HG03469 (cell line): Measurements from ENCODE around the gene SLC28A1.

ENCODE experiments used
- ATAC-seq: cut with Tn5 transposase; IDR thresholded peaks from one replicate; pipeline ENCODE4 v1.9.1; 2021; ENCODE audit warnings: mild to moderate bottlenecking, moderate library complexity, moderate number of reproducible peaks; ENCODE audit not compliant: unreplicated experiment

Gene SLC28A1

DNA sequence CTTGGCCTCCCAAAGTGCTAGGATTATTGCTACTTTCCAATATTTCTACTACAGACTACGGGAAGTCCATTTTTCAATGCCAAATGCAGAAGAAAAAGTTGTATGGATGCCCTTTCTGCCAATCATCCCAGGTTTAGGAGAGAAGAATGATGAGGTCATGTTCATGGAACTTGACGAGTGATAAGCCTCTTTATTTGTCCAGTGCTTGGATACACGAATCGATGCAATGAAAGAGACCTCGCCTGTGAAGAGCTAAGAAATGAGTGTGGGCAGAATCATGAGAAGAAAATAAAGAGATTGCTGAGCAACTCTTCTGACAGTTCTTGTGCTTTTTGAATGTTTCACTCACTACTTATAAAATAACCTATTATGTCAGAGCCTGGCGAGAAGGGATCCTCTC is 996 bp upstream of the SLC28A1 start:
- ATAC-seq, result no peak

DNA sequence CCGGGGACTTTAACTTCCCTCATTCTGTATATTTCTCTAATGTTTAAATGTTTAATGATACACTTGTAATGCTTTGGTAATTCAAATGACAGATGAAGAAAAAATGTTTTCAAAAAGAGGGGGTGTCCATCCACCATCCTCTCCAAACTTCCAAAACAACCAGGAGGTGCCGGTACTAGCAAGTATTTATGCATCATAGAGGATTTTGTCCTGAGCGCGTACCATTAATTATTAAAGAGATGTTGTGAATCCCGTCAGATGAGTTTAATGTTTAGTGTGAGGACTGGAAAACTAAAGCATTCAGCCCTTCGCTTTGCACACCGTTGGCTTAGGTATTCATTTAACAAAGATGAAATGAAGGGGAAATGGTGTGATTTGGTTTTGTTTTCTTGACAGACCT is 1.3 kb downstream of the SLC28A1 start:
- ATAC-seq, result no peak

DNA sequence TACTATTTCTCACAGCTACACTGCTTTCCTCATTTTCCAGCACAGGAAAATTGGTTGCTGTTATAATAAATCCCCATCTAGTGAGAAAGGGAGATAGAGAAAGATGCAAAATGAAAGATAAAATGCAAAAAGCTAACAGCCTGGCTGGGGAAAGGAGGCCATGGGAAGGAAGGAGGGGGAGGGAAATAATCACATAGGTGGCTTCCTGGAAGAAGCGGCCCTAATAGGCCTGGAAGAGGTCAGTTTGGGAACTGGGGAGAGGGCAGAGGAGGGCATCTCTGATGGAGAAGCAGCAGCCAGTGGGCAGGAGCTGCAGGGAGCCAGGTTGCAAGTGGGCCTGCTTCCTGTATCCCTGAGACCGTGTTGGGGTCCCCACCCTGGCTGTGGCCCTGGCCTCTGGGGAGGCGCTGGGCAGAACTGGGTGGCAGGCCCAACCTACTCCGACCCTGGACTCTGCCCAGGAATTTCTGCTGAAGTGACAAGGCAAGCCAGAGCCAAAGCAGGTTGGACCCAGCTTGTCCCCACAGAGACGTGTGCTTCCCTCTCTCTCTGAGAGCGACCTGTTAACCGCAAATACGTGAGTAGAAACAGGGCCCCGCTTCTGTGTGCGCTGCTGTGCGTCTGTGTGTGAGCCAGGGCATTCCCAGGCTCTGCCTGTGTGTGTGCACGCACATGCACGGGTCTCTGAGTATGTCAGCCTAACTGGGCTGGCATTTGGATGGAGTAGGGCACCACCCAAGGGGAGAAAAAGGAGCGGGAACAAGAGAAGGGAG is 1.9 kb downstream of the SLC28A1 start:
- ATAC-seq, result no peak

DNA sequence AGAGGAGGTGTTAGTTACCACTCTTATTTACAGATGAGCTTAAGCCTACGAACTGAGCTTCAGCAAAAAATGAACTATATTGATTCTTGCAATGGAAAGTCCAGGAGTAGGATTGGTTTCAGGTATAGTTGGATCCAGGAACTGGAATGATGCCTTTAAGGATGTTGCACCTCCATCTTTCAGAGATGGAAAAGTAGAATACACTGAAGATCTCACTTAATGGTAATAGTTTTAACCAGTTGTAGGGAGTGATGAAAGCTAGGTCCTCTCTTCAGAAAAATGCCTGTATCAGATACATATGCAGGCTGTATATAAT is 2.5 kb downstream of the SLC28A1 start:
- ATAC-seq, result no peak

DNA sequence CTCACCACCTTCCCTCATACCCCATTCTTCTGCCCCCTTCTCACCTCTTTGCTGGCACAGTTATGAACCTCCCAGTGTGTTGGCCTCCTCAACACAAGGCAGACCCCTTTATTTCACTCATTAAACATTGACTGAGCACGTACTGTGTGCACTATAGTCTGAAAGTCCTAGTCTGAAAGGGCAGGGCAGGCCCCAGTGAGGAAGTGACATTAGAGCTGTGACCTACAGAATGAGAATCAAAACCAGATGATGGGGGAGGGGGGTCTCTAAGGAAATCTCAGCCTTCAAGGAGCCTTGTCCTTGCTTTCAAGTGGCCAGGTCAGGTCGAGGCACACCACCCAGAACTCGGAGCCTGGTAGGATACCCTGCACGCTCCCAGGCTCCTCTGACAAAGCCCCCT is 3.5 kb downstream of the SLC28A1 start:
- ATAC-seq, result no peak

DNA sequence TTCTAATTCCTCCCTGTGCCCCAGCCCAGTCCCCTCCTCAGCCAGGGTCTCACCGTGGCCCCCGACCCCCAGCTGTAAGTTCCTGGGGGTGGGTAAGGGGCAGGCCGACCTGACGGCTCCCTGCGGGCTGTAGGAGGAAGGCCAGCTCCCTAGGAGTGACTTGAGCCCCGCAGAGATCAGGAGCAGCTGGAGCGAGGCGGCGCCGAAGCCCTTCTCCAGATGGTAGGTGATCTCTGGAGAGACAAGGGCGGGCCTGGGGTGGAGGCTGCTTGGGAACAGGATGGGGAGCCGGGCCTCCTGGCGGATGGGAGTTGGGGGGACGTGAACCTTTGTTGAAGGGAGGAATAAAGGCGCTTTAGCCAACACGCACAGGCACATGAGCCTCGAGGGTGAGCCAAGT is 4.2 kb downstream of the SLC28A1 start:
- ATAC-seq, result no peak

DNA sequence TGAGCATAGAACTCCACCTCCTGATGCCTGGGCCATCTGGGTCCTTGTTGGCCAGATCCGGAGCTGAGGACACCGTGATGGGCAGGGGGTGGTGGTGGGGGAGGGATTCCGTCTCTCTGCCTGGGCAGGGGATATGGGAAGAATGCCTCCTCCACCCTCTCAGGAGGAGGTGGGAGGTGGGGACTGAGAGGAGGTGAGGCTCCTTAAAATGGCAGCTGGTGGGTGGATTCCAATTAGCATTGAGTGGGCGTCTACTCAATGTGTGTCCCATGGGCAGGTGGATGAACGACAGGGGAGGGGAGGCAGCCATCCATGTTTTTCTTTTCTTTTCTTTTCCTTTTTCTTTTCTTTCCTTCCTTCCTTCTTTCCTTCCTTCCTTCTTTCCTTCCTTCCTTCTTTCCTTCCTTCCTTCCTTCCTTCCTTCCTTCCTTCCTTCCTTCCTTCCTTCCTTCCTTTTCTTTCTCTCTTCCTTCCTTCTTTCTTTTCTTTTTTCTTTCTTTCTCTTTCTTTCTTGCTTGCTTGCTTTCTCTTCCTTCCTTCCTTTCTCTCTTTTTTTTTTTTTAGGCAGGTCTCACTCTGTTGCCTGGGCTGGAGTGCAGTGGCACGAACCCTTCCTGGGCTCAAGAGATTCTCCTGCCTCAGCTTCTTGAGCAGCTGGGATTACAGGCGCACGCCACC is 5.0 kb downstream of the SLC28A1 start:
- no peak for ATAC-seq

DNA sequence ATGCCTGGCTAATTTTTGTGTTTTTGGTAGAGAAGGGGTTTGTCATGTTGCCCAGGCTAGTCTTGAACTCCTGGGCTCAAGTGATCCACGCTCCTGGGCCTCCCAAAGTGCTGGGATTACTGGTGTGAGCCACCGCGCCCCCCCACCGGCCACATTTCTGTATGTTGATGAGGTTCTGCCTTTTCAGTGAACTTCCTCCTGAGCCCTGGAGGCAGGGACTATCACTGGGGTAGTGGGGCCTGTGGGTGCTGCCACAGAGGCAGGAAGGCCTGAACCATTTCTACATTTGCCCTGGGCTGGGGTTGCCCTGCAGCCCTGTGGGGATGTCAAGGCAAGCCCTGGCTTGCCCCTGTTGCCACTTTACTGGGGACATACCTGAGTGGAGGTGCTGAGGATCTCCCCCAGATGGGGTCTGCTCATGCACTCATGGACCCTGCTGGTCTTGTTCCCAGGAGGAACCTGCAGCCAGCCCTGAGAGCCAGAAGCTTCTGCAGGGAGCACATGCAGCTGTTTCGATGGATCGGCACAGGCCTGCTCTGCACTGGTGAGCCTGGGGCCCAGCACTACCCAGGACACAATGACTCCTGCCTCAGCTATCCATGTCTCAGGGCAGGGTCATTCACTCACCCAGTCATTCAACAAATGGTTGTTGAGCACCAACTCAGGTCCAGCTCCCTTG is 5.7 kb downstream of the SLC28A1 start:
- no peak for ATAC-seq

DNA sequence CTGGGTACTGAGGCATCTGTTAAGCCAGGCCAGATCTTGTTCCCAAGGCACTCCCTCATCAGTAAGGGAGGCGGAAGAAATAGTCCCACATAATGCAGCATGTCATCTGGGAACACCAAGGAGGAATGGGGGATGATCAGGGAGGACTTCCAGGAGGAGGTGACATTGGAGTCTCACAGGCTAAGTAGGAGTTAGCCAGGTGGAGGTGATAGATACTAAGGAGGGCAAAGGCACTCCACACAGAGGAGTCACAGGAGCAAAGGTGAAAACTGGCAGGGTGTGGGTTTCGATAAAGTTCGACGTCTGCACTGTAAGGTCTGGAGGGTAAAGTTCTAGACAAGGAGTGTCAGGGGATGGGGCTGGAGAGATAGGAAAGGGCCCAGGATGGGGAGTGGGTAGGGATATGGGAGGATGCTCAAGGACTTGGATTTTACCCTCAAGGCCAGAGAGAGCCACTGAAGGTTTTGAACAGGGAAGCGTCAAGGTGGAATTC is 6.3 kb downstream of the SLC28A1 start:
- ATAC-seq, result no peak

DNA sequence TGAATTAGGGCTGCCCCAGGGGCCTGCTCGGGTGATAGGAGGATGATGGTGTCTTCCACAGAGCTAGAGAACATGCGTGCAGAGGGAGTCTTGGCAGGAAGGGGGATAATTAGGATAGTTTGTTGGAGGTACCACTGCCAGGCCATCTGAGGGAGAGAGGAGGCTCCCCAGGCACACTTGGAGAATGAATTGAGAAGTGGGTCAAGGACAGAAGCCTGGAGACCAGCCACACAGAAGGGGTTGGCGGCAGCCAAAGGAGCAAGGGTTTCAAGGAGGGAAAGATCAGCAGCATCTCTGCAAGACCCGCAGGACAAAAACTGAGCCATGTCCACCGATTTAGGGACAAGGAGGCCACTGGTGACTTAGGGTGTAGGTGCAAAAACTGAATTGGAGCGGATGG is 6.9 kb downstream of the SLC28A1 start:
- no peak for ATAC-seq

DNA sequence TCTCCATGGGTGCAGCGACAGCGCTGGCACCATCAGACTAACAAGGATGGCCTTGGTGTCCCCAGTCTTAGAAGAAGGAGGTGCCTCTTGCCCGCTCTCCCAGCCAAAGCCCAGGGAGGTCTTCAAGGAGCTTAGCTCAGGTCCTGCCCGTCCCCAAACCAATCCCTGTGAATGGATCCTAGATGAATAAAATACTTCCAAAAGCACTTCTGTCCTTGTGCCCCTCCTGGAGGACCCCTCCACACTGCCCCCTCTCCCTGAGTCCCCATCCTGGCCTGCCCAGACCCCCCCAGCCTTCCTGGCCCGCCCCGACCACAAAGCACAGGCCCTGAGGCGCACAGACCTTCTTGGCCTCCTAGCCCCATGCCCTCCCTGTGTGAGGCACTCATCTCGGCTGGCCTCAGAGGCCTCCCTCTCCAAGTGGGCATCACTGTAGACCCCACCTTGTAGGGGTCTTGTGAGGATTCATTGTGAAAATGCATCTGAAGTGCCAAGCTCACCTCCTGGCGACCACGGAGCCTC is 8.4 kb downstream of the SLC28A1 start:
- ATAC-seq, result no peak

DNA sequence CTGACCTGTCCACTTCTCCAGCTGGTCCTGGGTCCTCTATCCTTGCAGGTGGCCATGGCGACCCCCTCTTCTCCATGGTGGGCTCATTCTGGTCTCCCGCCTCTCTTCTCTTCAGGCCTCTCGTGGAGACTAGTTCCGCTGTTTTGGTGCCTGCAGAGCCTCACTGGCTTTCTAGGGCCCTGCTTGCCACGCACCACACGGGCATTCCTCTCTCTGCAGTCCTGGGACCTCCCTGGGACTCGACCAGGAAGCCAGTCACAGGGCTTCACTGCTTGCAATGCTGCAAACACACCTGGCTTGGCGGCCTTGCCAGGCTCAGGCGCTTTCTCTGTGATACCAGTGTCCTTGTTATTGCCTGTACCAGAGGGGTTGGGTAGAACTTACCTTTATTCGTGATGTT is 9.1 kb downstream of the SLC28A1 start:
- ATAC-seq, result no peak

DNA sequence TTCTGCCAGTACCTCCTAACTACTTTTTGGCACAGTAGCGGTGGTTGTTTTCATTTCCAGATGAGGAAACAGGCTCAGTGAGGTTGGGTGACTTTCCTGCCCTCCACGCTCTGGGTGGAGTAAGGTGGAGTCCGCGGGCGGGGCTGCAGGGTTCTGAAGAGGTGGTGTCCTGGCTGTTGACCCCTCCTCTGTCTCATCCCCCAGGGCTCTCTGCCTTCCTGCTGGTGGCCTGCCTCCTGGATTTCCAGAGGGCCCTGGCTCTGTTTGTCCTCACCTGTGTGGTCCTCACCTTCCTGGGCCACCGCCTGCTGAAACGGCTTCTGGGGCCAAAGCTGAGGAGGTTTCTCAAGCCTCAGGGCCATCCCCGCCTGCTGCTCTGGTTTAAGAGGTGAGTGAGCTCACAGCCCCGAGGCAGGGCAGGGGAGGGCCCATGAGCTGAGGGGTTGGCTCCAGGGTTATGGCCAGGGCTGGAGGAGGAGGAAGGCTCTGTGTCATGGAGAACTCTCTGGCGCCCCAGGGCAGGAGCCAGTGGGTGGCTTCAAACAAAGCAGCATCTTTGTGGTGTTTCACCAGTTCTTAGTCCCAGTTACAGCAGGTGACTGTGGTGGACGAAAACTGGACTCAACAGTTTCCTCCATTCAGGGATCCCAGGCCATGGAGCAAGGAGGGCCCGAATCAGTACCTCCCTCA is 10.4 kb downstream of the SLC28A1 start:
- no peak for ATAC-seq

DNA sequence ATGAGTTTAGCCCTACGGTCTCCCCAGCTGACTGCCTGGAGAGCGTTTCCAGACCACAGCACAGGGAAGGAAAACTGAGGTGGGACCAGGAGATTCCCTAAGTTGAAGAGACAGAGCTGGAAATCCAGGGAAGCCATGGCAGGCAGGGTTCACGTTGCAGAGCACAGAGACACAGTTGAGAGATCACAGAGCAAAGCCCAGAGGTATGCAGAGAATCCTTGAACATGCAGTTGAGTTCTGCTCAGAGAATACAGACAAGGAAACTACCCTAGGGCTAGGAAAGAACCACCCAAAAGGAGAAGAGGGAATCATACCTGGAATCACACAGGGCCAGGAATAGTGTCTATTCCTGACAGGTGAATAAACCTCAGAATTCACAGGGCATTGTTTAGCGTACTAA is 14.3 kb downstream of the SLC28A1 start:
- no peak for ATAC-seq

DNA sequence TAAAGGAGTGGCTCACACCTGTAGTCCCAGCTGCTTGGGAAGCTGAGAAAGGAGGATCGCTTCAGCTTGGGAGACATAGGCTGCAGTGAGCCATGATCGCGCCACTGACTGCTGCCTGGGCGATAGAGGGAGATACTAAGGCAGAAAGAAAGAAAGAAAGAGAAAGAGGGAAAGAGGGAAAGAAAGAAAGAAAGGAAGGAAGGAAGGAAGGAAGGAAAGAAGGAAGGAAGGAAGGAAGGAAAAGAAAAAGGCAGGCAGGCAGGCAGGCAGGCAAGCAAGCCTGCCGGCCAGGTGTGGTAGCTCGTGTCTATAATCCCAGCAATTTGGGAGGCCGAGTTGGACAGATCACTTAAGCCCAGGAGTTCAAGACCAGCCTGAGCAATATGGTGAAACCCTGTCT is 15.3 kb downstream of the SLC28A1 start:
- no peak for ATAC-seq

DNA sequence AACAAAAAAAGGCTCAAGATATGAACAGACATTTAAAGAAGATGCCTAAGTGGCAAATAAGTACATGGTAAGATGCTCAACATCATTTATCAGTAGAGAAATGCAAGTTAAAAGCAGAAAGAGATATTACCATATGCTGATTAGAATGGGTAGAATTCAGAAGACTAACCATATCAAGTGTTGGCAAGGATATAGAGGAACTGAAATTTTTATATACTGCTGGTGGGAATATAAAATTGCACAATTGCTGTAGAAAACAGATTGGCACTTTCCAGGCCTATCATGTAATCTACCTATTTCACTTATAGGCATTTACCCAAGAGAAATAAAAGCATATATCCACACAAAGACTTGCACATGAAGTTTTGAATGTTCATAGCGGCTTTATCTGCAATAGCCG is 17.1 kb downstream of the SLC28A1 start:
- no peak for ATAC-seq

DNA sequence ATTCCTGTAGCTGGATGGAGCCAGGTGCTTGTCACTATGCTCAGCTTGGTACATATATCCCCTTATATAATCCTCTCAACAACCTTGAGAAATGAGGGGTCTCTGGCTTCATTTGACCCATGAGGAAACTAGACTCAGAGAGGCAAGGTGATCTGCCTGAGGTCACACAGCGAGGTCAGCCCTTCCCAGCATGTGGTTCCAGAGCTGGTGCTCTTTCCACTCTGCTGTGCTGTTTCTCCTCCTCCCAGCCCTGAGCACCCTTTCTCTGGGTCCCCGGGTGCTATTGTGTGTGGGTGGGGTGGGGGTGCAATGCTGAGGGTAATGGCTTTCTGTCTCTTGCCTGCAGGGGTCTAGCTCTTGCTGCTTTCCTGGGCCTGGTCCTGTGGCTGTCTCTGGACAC is 19.3 kb downstream of the SLC28A1 start:
- ATAC-seq, result no peak

DNA sequence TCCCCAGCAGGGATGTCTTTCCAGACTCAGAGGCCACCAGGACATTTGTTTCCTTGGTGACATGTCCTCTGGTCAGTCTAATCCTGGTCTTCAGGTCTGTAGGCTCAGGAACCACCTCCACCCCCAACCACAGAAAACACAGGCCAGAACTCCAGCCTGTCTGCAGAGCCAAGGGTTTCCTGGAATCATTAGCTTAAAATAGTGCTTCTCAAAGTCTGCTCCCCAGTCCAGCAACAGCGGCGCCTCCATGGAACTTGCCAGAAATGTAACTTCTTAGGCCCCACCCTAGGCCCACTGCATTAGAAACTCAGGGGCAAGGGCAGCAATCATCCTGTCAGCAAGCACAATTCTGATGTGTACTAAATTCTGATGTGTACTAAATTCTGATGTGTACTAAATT is 20.0 kb downstream of the SLC28A1 start:
- no peak for ATAC-seq

DNA sequence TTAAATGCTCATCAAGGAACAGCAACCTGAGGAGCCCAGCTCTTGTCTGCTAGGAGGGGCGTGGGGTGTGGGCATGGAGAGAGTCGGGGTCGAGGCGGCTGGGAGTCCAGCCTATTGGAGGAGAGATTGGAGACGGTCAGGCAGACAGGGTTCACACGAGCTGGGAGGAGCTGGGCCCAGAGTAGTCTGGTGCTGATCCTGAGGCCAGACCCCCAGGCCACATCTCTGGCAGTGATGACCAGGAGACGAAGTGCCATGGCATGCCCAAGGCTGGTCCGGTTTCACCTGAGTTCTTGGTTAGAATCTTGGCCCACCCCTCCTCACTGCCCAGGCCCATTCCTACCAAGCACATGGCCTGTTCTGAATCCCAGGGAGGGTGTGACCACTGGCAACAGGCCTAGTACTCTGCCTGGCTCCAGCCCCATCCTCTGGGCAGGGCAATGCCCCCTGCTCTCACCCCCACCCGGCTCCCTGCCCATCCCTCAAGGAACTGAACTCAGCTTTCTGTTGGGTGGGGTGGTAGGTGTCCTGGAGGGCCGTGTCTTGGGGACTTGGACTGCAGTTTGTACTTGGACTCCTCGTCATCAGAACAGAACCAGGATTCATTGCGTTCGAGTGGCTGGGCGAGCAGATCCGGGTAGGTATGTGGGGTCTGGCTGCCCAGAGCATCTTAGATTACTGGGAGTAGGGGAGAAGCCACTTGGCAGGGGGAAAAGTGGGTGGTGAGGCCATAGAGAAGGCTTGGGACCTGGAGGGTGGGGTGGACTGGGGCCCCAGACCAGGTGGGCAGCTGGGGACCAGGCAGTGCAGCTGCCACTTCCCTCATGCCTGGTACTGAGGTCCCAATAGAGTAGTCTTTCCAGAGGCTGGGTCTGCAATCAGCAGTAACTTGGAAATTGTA is 20.8 kb downstream of the SLC28A1 start:
- ATAC-seq, result no peak

DNA sequence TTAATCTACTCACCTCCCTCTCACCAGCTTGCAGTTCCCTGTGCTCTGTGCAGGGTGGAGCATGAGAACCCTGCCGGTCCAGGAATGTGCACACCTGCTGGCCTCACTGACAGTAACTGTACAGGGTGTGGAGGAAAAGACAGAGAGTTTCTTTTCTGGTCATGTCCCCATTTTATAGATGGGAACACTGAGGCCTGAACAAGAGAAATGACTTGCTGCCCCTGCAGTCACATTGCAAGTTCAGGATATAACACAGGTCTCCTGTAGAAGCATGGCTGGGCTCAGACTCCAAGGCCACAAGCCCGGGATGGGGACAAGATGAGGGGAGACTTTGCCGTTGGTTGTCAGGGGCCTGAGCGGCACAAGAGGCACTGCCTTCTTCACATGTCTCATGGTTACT is 23.3 kb downstream of the SLC28A1 start:
- no peak for ATAC-seq
